Activated CD4-positive, CD25-positive, alpha-beta regulatory T cell treated with anti-CD3 and anti-CD28 coated beads, Interleukin-2, amount 50 U/mL, for 72 hours (primary cell): ENCODE results near the gene RPTOR.
"Not testable (repeated sequence)": the region's sequence is repeated elsewhere in the genome, so short reads cannot be mapped to it uniquely, and the experiment has no call there.

Experiments used
- DNase-seq: peaks from one replicate; pipeline ENCODE4 v3.0.0; 2021

The RPTOR gene

DNA sequence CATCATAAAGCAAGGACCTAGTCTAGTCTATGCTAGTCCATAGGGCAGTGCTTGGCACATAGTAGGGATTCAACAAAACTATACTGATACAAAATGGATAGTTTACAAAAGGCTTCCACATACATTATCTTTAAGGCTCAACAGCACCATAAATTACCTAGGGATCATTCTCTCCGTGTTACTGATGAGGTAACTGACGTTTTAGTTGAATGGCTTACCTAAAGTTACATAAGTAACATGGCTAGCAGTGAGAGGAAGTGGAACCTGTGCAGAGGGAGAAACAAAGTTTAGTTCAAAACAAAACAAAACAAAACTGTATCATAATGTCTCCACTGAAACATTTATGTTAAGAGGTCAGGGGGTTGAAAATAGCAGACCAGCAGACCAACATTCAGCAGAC lies 7.9 kb downstream of the RPTOR start:
- DNase-seq: no peak

DNA sequence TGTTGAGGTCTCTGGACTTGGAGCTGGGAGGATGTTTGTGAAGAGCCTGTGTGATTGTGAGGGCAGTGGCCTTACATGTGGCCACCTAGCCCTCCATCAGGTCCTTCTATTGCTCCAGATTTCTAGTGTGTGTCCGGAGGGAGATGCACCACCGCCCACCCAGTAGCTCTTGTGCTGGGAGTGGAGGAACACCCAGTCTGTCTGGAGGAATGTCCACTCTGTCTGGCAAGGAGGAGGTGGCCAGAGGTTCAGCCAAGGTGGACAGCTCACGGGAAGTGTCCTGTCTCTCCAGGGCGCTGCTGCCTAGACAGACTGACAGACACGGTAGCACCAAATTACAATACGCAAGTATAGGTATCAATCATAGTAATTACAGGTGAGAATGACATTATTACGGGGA lies 10.6 kb downstream of the RPTOR start:
- no peak for DNase-seq

DNA sequence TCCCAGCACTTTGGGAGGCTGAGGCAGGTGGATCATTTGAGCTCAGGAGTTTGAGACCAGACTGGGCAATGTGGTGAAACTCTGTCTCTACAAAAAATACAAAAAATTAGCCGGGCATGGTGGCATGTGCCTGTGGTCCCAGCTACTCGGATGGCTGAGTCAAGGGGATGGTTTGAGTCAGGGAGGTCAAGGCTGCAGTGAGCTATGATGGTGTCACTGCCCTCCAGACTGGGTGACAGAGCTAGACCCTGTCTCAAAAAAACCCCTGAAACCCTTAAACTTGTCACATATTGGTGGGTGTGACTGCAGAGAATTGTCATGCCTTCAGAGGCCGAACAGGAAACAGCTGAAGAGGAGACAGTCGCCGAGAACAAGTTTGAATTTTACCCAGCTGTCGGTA lies 13.4 kb downstream of the RPTOR start:
- no peak for DNase-seq

- DNase-seq: no peak
Measured at GRCh38 chr17:80559825-80560251, 15.2 kb downstream of the RPTOR start.

DNA sequence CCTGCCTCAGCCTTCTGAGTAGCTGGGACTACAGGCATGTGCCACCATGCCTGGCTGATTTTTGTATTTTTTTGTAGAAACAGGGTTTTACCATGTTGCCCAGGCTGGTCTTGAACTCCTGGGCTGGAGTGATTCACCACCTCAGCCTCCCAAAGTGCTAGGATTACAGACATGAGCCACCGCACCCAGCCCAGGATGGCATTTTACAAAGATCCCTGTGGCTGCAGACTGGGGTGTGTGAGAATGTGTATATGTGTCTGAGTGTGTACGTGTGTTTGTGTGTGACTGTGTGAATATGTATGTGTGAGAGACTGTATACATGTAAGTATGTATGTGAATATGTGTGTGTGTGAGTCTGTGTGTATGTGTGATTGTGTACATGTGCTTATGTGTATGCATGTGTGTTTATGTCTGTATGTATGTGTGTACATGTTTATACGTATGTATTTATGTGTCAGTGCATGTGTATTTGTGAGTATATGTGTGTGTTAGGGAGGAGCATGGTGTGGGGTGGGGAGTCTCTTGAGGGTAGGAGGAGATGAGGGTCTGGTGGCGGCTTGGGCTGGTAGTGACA lies 17.0 kb downstream of the RPTOR start:
- DNase-seq: no peak

- DNase-seq: no peak
Measured at GRCh38 chr17:80564545-80564944, 19.9 kb downstream of the RPTOR start.

DNA sequence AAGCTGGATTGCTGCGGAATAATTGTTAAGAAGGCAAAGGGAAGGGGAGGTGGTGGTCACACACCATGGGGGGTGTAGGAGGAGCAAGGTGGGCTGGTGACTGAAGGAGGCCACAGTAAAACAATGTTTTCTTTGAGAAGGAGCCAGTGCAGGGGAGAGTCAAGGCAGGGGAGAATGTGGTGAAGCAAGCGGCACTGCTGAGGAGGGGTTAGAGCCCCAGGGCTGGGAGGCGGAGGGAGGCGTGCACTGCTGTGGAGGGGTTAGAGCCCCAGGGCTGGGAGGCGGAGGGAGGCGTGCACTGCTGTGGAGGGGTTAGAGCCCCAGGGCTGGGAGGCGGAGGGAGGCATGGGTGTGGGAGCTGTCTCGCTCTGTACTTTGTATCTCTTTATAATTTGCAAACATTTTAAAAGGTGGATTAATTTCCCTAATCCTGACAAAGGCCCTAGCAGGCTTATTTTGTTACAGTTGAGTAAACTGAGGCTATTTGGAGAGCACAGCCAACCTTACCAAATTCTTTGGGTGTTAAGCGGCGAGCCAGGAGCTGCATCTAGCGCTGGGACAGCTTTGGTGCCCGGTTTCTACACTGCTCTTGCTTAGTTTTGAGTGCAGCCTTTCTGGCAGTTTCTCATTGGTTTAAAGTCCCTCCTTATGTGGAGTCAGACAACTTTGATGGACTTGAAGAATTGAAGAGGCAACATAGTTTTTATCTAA lies 20.9 kb downstream of the RPTOR start:
- no peak for DNase-seq

GRCh38 chr17:80566054-80566400 lies 21.4 kb downstream of the RPTOR start:
- no peak for DNase-seq

DNA sequence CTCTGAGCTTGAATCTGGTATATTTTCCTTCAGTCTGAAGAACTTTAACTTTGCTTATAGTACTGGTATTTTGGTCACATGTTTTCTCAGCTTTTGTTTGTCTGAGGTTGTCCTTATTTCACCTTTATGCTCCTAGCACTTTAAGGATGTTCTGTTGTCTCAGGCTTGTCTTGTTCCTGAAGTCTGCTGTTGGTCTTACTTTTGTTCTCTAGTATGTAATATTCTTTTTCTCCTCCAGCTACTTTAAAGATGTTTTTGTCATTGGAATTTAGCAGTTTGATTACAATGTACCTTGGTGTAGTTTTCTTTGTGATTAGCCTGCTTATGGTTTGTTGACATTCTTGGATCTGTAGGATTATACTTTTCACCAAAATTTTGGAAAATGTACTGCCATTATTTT lies 23.6 kb downstream of the RPTOR start:
- no peak for DNase-seq

- DNase-seq: no peak
Measured at GRCh38 chr17:80569924-80570323, 25.3 kb downstream of the RPTOR start.

- DNase-seq: no peak
Measured at GRCh38 chr17:80573701-80574100, 29.1 kb downstream of the RPTOR start.

GRCh38 chr17:80574496-80574895 lies 29.9 kb downstream of the RPTOR start:
- no peak for DNase-seq

DNA sequence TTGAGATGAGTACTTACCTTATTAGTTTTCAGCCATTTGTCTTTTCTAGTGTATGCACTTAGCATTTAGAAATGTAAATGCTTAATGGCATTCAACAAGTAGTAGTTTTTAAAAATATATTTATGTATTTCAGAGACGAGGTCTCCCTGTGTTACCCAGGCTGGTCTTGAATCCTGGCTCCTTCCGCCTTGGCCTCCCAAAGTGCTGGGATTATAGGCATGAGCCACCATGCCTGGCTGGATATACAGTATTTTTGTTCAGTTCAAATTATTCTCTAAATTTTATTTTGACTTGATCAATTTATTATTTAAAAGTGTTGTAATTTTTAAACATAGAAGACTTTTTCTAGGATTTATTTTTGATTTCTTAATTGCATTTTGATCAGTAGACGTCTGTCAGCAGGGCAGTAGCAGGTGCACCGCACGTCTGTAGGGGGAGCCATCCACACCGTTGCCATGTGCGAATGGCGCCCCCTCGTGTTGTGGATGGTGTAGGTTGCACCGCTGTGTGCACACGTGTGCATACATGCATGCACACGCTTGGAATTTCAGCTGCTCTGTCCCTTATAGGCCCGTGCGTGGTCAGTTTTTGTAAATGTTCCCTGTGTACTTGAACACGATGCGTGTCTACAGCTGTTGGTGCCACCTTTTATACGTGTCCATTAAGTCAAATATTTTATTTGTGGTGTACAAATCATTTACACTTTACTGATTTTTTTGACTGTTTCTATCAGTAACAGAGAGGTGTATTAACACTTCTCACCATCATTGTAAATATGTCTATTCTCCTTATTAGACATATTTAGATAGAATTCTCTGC lies 30.6 kb downstream of the RPTOR start:
- DNase-seq: peak; percentile 93

GRCh38 chr17:80577876-80578570 lies 33.4 kb downstream of the RPTOR start:
- DNase-seq: no peak

GRCh38 chr17:80578668-80579388 lies 34.2 kb downstream of the RPTOR start:
- not testable (repeated sequence) for DNase-seq

GRCh38 chr17:80582165-80582564 lies 37.5 kb downstream of the RPTOR start:
- no peak for DNase-seq

DNA sequence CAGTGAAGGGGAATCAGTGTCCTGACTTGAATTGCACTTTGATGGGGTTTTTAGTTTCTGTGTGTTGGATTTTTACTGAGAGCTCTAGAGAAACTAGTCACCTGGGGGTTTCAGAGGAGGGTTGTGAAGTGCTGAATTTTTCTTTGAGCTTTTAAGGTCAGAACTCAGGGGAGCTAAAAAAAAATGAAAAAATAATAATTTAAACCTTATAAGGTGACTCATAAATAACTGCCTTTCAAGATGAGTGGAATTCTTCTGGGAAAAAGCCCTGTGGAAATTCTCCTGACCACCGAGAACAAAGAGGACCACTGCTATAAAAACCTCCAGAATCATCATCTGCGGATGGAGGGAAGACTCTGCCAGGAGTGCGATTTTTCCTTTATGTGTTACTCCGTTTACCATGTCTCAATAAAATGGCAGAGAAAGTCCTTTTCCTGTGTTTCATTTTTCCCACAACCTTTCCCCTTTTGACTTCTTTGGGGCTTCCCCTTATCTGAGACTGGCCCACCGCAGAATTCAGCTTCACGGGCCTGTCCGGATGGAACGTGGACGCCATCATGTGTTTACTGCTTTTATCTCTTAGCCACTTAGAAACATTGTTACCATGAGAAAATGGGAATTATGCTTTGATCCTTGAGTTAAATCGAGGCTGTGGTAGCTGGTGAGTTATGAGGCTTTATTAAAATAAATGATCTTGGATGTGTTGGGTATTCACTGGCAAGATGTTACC lies 39.7 kb downstream of the RPTOR start:
- no peak for DNase-seq

DNA sequence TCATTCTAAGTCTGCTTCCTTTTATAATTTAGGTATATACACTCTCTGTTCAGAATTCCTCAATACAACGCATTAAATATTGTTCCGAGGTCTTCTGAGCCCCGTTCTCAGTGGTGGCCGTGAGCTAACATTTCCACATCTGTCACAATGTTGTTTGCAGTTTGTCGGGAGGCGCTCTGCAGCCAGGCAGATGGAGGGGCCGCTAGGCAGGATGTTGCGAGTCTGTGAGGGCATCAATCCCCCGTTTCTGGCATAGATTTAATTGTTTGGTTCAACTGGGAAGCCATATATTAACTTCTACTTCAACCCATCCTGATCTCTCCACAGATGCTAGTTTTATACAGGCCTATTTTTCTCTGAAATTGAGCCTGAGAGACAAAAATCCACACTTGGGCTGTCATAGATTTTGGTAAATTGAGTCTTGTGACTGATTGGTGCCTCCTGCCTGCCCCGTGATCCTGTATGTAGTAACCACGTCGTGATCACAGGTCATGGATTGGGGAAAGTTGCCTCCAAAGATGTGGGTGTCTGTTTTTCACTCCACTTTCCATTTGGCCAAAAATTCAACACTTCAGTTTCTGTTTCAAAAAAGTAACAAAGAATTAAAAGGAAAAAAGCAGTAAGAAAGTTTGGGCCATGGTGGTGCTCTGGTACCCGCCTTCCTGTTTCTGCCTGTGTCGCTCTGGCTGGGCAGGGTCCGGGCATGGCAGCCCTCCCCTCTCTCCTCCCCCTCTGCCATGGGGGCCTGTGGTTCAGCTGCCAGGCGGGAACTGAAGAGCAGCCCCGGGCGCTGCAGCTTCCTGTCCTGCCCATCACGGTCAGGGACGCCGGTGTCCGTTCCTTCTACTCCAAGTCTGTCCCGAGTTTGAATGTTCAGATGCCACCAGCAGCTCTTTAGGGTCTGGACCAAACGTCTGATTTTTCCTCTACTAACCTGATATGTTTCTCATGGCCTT lies 41.5 kb downstream of the RPTOR start:
- DNase-seq: no peak

- DNase-seq: no peak
Measured at GRCh38 chr17:80586846-80587228, 42.2 kb downstream of the RPTOR start.

DNA sequence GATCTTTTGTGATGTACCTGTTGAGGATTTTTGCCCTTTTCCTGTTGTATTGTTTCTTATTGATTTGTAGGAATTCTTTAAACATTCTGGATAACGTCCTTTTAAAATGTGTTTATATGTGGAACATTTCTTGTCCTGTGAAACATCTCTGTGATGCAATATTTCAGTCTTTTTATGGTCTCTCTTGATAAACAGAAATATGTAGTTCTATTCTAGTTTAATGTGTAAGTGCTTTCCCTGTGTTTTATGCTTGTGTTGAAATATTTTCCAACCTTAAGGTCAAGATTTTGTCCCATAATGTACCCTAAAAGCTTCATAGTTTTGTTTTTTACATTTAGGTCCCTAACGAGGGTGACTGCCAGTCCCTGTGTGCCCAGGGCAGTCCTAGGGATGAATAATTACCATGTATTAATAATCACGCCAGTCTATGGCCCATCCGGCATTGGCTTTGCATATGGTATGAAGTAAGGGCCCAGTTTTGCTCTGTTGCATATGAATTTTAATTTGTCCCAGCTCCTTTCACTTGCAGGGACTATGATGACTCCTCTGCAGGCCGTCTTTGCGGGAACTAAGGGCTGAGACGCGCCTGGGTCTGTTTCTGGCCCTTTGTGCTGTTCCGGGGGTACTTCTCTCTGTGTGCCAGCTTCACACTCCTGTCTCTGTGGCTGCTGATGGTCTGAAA lies 44.2 kb downstream of the RPTOR start:
- no peak for DNase-seq
